PC-3 (cell line): ENCODE results near the gene DEUP1.

Source experiments
- EZH2phosphoT487 ChIP-seq: fragments of 300-600 bp; sonication (generic); IDR thresholded peaks from 2 replicates; pipeline ENCODE4 v1.6.1; 2018; ENCODE audit warnings: mild to moderate bottlenecking, antibody characterized with exemption, low read length, borderline replicate concordance
- TF ChIP-seq, protein P1 (sequence below): fragments of 300-600 bp; sonication (generic); conservative IDR thresholded peaks from 2 replicates; pipeline ENCODE4 v1.5.1; 2017; ENCODE audit warnings: antibody characterized with exemption, low read depth, mild to moderate bottlenecking, low read length

DNA sequence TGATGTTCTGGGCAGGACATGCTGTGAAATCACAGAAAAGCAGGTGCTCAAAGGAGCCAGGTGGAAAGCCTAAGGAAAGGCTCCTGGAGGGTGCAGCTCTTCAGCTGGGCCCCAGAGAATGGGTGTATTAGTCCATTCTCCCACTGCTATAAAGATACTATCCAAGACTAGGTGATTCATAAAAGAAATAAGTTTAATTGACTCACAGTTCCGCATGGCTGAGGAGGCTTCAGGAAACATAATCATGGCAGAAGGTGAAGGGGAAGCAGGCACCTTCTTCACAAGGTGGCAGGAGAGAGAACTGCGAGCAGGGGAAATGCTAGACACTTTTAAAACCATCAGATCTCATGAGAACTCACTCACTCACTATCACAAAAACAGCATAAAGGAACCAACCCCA, 43.1 kb upstream of the DEUP1 start:
- TF ChIP-seq, protein P1, sequence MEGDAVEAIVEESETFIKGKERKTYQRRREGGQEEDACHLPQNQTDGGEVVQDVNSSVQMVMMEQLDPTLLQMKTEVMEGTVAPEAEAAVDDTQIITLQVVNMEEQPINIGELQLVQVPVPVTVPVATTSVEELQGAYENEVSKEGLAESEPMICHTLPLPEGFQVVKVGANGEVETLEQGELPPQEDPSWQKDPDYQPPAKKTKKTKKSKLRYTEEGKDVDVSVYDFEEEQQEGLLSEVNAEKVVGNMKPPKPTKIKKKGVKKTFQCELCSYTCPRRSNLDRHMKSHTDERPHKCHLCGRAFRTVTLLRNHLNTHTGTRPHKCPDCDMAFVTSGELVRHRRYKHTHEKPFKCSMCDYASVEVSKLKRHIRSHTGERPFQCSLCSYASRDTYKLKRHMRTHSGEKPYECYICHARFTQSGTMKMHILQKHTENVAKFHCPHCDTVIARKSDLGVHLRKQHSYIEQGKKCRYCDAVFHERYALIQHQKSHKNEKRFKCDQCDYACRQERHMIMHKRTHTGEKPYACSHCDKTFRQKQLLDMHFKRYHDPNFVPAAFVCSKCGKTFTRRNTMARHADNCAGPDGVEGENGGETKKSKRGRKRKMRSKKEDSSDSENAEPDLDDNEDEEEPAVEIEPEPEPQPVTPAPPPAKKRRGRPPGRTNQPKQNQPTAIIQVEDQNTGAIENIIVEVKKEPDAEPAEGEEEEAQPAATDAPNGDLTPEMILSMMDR: no peak
- TF ChIP-seq EZH2phosphoT487: no peak
